ENCODE measurements around the gene TSPAN9. TPM values are rescaled to one million over a fixed set of nuclear protein-coding genes. Genes with fewer than 3 reads are reported as not detected.

The TSPAN9 gene
- total RNA-seq, 1 experiment from 2014 or later: 13.2 TPM

GRCh38 chr12:3097836-3098235, 20.7 kb downstream of the TSPAN9 start:
- H3K27me3 ChIP-seq (ENCODE audit: insufficient read depth, low read length): no peaks in the 10 kb centered on the region
- peaks cover 11 to 16% of the 10 kb centered on the region in 2 experiments for H3K4me1 ChIP-seq (ENCODE audit: control insufficient read depth in 1 of 2, insufficient read depth in 2 of 2, low read length in 2 of 2)
- ATAC-seq: no peak
- H3K9me2 ChIP-seq (ENCODE audit: insufficient read depth): no peaks in the 10 kb centered on the region
- no peak overlapping the region for H2AFZ ChIP-seq (ENCODE audit: low read depth, low read length, poor library complexity, severe bottlenecking)
- H3K79me2 ChIP-seq (ENCODE audit: insufficient read depth, low read length): 0 out of 2 replicates have a peak, but pooled peaks cover 3% of the 10 kb centered on the region
- ChIA-PET RAD21 (ENCODE audit: low non-redundant PET in 1 of 2, low total read pairs in 2 of 2, uncharacterized antibody in 2 of 2, unreplicated experiment in 2 of 2) (no interaction called here), CTCF (no interaction called here), POLR2A (no interaction called here)
- H3K9me3 ChIP-seq (ENCODE audit: control insufficient read depth in 1 of 2, insufficient read depth in 1 of 2, low read depth in 1 of 2, low read length in 2 of 2): no peaks in the 10 kb centered on the region
- no TSS peak for BruUV-seq (replicated peaks)
- H3K27ac ChIP-seq (ENCODE audit: low read depth, low read length): no peak overlapping the region
- no peak overlapping the region for H3K9ac ChIP-seq (ENCODE audit: low read length)
- no peak overlapping the region for H3K4me3 ChIP-seq (replicated peaks in 1 of 2; ENCODE audit: low read depth in 1 of 2, low read length in 2 of 2)
- intact Hi-C loops (cut with micrococcal nuclease): no loop called here
- H3K36me3 ChIP-seq (ENCODE audit: control insufficient read depth in 1 of 2, insufficient read depth in 2 of 2, low read length in 2 of 2): no peaks in the 10 kb centered on the region
- TF ChIP-seq, protein P1, sequence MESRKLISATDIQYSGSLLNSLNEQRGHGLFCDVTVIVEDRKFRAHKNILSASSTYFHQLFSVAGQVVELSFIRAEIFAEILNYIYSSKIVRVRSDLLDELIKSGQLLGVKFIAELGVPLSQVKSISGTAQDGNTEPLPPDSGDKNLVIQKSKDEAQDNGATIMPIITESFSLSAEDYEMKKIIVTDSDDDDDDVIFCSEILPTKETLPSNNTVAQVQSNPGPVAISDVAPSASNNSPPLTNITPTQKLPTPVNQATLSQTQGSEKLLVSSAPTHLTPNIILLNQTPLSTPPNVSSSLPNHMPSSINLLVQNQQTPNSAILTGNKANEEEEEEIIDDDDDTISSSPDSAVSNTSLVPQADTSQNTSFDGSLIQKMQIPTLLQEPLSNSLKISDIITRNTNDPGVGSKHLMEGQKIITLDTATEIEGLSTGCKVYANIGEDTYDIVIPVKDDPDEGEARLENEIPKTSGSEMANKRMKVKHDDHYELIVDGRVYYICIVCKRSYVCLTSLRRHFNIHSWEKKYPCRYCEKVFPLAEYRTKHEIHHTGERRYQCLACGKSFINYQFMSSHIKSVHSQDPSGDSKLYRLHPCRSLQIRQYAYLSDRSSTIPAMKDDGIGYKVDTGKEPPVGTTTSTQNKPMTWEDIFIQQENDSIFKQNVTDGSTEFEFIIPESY (IDR thresholded peaks at IDR 0.05; ENCODE audit: extremely low read depth, insufficient replicate concordance, low read length): no peak
- TF ChIP-seq POLR2AphosphoS5 (IDR thresholded peaks at IDR 0.05; ENCODE audit: low read depth, low read length) (no peak), RAD21 (IDR thresholded peaks at IDR 0.05; ENCODE audit: low read depth) (no peak), ELF1 (IDR thresholded peaks at IDR 0.05; ENCODE audit: borderline replicate concordance, low read depth) (no peak), POLR2A (IDR thresholded peaks at IDR 0.05; ENCODE audit: borderline replicate concordance, extremely low read depth, insufficient read depth, insufficient read length) (no peak), MAX (IDR thresholded peaks at IDR 0.05) (no peak), FOSL1 (IDR thresholded peaks at IDR 0.05; ENCODE audit: low read depth) (no peak)
- no peaks in the 10 kb centered on the region for H4K20me1 ChIP-seq (ENCODE audit: insufficient read depth)
- no peak overlapping the region for H3K4me2 ChIP-seq (ENCODE audit: low read length)
- DNase-seq (ENCODE audit: low read depth, low spot score): no peak

DNA sequence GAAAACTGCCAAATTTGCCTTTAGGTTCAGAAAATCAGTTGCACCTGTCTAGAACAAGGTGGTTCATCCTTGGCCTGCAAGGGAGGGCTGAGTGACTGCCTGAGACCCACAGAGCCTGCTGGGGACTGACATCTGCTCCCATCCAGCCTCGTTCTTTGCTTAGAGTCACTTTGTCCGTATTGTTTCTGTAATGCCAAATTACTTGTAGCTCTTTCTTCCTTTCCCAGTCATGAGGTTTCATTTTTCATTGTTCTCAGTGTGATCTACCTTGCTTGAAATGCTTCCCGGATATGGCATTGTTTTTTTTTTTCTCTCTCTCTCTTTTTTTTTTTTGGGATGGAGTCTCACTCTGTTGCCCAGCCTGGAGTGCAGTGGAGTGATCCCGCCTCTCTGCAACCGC, 21.3 kb downstream of the TSPAN9 start:
- no peak overlapping the region for H3K9ac ChIP-seq (ENCODE audit: low read length)
- H3K79me2 ChIP-seq (ENCODE audit: insufficient read depth, low read length): 0 out of 2 replicates have a peak, but pooled peaks cover 3% of the 10 kb centered on the region
- no peak overlapping the region for H3K27ac ChIP-seq (ENCODE audit: low read depth, low read length)
- no peak for ATAC-seq
- CTCF ChIA-PET: no interaction called here
- TF ChIP-seq SP1 (IDR thresholded peaks at IDR 0.05; ENCODE audit: low read depth) (no peak), ZNF274 (IDR thresholded peaks at IDR 0.05; ENCODE audit: low read depth, low read length) (no peak), EGR1 (IDR thresholded peaks at IDR 0.05; ENCODE audit: low read depth) (no peak), MAX (IDR thresholded peaks at IDR 0.05) (no peak), JUND (IDR thresholded peaks at IDR 0.05) (no peak), RAD21 (IDR thresholded peaks at IDR 0.05; ENCODE audit: low read depth) (no peak), POLR2AphosphoS5 (IDR thresholded peaks at IDR 0.05; ENCODE audit: low read depth, low read length) (no peak), SIN3A (IDR thresholded peaks at IDR 0.05; ENCODE audit: low read depth) (no peak), REST (IDR thresholded peaks at IDR 0.05; ENCODE audit: low read depth) (no peak), FOSL1 (IDR thresholded peaks at IDR 0.05; ENCODE audit: low read depth) (no peak), CEBPB (IDR thresholded peaks at IDR 0.05; ENCODE audit: low read depth) (no peak), CBX3 (IDR thresholded peaks at IDR 0.05; ENCODE audit: low read depth) (no peak)
- H3K4me1 ChIP-seq (ENCODE audit: control insufficient read depth in 1 of 2, insufficient read depth in 2 of 2, low read length in 2 of 2): peaks cover 11 to 16% of the 10 kb centered on the region in 2 experiments
- POLR2A ChIA-PET: no interaction called here
- no peaks in the 10 kb centered on the region for H3K9me3 ChIP-seq (ENCODE audit: control insufficient read depth in 1 of 2, insufficient read depth in 1 of 2, low read depth in 1 of 2, low read length in 2 of 2)
- no peak overlapping the region for H3K4me3 ChIP-seq (replicated peaks in 1 of 2; ENCODE audit: low read depth in 1 of 2, low read length in 2 of 2)
- H3K4me2 ChIP-seq (ENCODE audit: low read length): no peak overlapping the region
- H2AFZ ChIP-seq (ENCODE audit: low read depth, low read length, poor library complexity, severe bottlenecking): no peak overlapping the region
- no peaks in the 10 kb centered on the region for H4K20me1 ChIP-seq (ENCODE audit: insufficient read depth)
- no peaks in the 10 kb centered on the region for H3K27me3 ChIP-seq (ENCODE audit: insufficient read depth, low read length)
- intact Hi-C loops (cut with micrococcal nuclease): no loop called here
- DNase-seq (ENCODE audit: low read depth, low spot score): no peak
- RAD21 ChIA-PET (ENCODE audit: low non-redundant PET in 1 of 2, low total read pairs in 2 of 2, uncharacterized antibody in 2 of 2, unreplicated experiment in 2 of 2): no interaction called here
- no TSS peak for BruUV-seq (replicated peaks)
- no peaks in the 10 kb centered on the region for H3K36me3 ChIP-seq (ENCODE audit: control insufficient read depth in 1 of 2, insufficient read depth in 2 of 2, low read length in 2 of 2)
- no peaks in the 10 kb centered on the region for H3K9me2 ChIP-seq (ENCODE audit: insufficient read depth)

Data from HCT116 (cell line).